ENCODE data around the gene EPB41.
"Not testable (repeated sequence)": the region's sequence is repeated elsewhere in the genome, so short reads cannot be mapped to it uniquely, and the experiment has no call there.

EPB41 gene

DNA sequence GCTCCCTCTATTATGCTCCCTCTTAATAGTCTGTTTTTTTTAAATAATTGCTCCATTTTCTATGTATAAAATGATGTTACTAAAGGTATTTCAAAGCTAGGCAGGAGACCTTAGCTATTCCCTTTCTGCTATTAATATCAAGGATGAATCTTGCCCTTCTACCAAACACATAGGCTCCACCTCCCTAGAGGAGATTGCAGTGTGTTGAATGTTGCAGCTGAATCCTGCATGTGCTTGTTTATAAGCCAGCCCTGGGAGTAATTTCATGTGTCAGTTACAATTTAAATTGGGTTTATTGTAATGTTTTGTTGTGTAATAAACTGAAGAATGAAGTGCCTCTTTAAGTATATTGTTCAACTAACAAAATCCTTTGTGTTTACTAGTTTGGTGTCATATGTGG lies 143.3 kb downstream of the EPB41 start:
- no peak for DNase-seq

GRCh38 chr1:29062157-29062942 lies 148.0 kb downstream of the EPB41 start:
- DNase-seq, result no peak

- DNase-seq, result no peak
Observed at GRCh38 chr1:29064064-29064463, 149.7 kb downstream of the EPB41 start.

- DNase-seq, result no peak
Observed at GRCh38 chr1:29077155-29077554, 162.8 kb downstream of the EPB41 start.

- not testable (repeated sequence) for DNase-seq
Observed at GRCh38 chr1:29079916-29080629, 165.7 kb downstream of the EPB41 start.

DNA sequence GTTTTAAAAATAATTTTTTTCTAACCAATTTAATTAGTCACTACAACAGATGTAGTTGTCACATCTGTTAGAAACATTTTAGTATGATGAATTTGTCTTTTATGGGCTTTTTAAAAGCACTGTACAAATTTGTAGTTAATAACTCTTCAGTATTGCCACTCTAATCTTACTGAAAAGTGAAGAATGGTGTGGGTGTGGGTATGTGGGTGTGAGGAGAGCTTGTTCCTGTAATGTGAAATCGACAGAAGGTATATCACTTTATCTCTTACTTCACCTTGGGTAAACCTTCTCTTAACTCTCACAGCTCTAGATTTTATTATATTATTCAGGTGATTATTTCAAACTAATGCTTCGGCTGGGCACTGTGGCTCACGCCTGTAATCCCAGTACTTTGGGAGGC lies 166.8 kb downstream of the EPB41 start:
- no peak for DNase-seq

GRCh38 chr1:29082519-29082918 lies 168.2 kb downstream of the EPB41 start:
- no peak for DNase-seq

DNA sequence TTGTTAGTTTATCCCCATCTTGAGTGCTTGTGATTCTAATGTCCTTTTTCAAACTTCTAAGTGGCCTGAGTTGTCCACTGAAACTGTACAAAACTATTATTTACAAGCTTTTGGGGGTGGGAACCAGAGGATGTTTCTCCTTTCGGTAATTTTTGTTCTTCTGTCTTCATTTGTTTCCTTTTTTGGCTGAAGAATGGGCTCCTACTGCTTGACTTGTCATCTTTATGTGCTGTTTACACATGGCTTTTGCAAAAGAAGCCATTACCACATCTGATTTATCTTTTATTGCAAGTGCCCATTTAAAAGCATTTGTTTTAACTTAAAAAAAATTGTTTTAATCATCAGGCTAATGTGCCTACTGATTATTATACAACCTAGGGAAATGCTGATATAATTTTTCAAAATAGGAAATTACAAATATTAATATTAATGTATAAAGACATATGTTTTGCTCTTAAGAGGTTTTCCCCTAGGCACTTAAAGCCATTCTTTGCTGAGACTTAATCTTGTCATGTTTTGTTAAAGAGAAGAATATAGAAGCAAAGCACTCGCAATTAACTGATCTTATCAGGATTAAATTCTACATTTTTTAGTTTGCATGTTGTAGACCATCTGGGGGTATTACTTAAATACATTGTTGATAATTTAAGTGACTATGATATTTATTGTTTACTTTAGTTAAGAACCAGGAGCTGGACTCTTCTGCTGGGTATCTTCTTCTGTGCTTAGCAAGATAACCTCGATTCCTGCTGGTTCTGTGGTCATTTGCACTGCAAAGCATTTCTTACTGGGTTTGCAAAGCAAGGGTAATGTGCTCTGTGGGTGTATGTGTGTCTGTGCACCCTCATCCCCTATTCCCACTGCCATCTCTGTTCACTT lies 169.2 kb downstream of the EPB41 start:
- DNase-seq, result no peak

- no peak for DNase-seq
Observed at GRCh38 chr1:29084196-29084521, 169.8 kb downstream of the EPB41 start.

- no peak for DNase-seq
Observed at GRCh38 chr1:29090937-29091618, 176.7 kb downstream of the EPB41 start.

DNA sequence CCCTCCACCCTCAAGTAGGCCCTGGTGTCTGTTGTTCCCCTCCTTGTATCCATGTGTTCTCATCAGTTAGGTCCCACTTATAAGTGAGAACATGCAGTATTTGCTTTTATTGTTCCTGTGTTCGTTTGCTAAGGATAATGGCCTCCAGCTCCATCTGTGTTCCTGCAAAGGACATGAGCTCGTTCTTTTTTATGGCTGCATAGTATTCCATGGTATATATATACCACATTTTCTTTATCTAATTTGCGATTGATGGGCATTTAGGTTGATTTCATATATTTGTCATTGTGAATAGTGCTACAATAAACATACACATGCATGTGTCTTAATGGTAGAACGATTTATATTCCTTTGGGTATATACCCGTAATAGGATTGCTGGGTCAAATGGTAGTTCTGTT lies 178.3 kb downstream of the EPB41 start:
- DNase-seq, result not testable (repeated sequence)

GRCh38 chr1:29094433-29094832 lies 180.1 kb downstream of the EPB41 start:
- DNase-seq, result no peak

GRCh38 chr1:29094954-29095353 lies 180.6 kb downstream of the EPB41 start:
- no peak for DNase-seq

DNA sequence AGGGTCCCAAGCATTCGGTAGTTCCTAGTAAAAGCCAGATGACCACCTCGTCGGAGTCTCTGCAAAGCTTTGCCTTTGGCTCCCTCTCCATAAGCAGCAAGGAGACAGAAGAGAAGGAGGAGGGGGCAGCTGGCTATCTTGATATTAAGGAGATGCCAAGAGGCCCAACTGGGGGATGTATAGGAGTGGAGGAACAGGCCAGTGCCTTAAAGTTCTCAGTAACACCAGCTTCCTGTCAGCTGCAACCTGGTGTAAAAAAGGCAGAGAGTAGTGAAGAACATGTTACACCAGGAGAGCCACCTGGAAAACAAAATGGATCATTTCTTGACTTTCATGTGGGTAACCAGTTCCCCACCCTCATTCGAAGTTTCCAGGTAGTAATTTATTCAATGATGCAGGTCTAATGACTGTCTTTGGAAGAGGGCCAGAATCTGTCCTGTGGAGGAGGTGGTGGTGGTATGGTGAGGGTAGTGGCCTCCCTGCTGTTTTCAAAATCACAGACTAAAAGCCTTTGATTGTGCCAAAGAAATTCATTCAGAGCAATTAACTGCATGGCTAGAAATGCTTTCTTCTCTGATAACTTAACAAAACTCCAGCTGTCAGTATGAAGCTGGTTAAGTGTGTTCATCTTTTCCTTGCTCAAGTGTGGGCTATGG lies 182.0 kb downstream of the EPB41 start:
- no peak for DNase-seq

DNA sequence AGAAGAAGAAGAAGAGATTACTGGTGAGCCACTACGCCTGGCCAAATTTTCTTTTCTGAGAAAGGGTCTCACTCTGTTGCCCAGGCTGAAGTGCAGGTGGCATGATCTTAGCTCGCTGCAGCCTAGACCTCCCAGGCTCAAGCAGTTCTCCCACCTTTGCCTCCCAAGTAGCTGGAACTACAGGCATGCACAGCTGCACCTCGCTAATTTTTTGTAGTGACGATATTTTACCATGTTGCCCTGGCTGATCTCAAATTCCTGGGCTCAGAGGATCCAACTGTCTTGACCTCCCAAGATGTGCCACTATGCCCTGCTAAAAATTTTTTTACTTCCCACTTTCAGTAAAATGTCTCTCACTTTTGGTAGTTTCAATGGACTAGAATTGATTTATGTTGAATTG lies 184.9 kb downstream of the EPB41 start:
- no peak for DNase-seq

- no peak for DNase-seq
Observed at GRCh38 chr1:29100487-29100886, 186.1 kb downstream of the EPB41 start.

GRCh38 chr1:29105822-29106221 lies 191.5 kb downstream of the EPB41 start:
- DNase-seq, result no peak

DNA sequence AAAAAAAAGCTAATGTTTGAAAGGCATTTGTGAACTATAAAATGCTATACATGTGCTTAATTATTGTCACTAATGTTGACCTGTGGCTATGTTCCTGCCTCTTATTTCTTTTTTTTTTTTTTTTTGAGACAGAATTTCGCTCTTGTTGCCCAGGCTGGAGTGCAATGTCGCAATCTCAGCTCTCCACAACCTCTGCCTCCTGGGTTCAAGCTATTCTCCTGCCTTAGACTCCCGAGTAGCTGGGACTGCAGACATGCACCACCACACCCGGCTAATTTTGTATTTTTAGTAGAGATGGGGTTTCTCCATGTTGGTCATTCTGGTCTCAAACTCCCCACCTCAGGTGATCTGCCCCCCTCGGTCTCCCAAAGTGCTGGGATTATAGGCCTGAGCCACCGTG lies 193.7 kb downstream of the EPB41 start:
- not testable (repeated sequence) for DNase-seq

DNA sequence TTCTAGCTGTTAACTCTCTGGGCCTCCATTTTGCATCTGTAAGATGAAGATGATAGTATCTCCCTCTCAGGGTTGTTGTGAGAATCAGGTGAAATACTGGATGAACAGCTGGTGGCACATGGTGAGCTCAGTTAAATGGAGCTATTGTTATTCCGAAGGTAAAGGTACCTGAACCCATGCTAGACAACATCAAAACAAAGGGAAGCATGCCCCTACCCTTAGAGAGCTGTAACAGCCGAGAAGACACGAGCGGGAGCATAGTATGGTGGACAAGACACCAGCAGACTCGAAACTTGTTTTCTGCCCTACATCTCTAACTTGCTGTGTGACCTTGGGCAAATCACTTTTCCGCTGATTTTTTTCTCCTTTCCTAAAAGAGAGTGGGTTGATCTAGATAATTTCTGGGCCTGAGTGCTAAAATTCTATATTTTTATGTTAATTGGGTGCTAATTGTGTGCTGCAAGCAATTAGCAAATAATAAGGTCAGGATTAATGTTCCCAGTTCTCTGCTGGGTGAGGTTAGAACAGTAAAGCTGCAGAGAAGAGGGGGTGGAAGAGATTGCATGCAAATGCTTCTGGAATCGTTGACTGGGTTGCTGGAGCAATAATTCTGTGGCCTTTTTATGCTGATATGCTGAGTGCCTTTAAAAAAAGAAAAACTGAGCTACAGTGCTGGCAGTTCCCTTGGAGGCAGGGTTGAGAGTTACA lies 198.5 kb downstream of the EPB41 start:
- no peak for DNase-seq

DNA sequence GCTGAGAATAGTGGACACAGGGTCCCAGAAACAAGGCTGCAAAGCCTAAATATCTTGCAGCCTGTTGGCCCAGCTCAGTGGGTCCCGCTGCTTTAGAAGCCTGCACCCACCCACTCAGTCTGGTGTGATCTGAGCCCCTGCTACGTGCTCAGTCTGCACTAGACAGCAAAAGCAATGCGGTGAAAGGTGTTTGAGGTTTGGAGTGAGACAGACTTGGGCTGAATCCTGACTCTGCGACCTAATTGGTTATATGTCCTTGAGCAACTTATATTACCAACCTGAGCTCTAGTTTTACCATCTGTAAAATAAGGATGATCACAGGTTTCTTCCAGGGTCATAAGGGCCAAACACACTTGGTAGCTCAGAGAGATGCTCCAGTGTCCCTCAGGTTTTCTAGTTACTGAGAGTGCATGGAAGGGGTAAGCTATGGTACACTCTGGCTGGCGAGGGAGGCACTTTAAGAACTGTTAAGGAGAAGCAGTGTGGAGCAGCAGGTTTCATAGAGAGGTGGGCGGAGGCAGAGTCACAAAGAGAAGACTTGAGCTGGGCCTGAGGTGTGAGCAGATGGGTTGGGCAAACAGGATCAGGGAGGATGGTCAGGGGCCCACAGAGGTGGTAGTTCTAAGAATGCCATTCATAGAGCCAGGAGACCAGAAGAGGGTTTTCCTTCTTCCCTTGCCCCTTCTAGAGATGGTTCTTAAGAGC lies 199.2 kb downstream of the EPB41 start:
- DNase-seq, result no peak

DNA sequence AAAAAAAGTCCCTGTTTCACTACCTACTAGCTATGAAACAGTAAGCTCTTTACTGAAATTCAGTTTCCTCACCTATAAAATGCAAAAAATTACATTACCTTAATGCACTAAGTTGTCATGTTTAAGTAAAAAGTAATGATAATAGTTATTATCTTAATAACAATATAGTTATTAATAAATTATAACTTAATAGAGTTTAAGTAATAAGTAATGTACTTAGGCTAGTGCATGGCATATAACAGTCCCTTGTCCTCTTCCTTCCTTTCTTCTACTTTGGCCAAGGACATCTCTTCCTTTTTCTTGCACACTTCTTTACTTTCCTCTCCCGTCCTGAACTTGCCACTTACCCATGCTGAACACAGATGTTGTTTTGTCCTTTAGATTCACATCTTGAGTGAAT lies 200.3 kb downstream of the EPB41 start:
- DNase-seq, result no peak
